ENCODE data around the gene CREB3L2.

Gene CREB3L2

DNA sequence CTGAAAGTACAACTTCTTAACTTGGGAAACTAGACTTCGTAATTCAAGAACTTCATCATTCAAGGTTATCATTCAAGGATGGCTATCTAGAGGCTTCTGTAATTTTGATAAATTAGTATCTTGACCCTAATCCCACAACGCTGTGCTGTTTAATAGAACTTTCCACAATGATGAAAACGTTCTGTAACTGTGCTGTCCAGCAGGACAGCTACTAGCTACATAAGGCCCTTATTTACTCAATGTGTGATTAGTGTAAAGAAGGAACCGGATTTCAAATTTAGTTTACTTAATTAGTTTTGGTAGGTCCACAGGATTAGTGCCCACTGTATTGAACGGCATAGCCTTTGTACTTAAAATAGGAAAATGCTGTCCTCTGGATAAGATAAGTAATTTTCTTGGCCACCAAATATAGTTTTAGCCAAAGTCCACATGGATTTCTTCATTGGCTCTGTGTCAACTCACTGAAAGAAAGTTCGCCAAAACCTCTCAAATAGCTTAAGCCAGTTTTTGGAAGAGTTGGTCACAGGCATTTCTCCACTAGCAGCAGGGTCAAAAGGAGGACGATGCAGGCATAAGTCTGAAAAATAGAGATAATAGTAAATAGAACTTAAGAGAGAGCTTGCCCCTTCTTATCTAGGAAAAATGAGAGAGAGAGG lies 172.4 kb downstream of the CREB3L2 start:
- no peaks in the 10 kb centered on the region for H4K20me1 ChIP-seq
- H3K27ac ChIP-seq, result no peak overlapping the region
- no peak overlapping the region for H3K9ac ChIP-seq
- peaks cover 21% of the 10 kb centered on the region; the same call in 1 of the 2 replicates for H3K36me3 ChIP-seq
- peaks cover 29% of the 10 kb centered on the region for H3K9me3 ChIP-seq
- H3K4me3 ChIP-seq, result no peak overlapping the region
- no peaks in the 10 kb centered on the region for H3K27me3 ChIP-seq
- TF ChIP-seq Cebpa-rat (IDR thresholded peaks at IDR 0.05), result no peak
- H3K4me1 ChIP-seq, result 0 out of 2 replicates have a peak, but pooled peaks cover 6% of the 10 kb centered on the region
- H3K4me2 ChIP-seq, result no peak overlapping the region

DNA sequence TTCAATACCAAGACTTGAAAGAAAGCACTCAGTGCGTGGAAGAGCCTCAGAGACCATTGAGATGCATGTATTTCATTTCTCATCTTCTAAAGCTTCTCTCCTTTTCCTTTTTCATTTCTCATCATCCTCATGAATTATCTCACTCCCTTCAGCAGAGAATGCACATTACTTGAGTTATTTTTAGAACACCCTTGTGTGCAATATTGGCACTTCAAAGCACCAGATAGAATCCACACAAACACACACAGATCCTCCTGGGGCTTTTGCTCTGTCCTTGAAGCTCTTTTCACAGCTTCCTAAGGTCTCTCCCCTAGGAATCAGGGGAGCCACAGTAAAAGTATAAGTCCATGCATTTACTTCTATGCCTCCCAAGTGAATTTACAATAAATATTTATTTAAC lies 173.4 kb downstream of the CREB3L2 start:
- no peak overlapping the region for H3K4me3 ChIP-seq
- H4K20me1 ChIP-seq, result no peaks in the 10 kb centered on the region
- H3K36me3 ChIP-seq, result peaks cover 17% of the 10 kb centered on the region; the same call in 1 of the 2 replicates
- no peak overlapping the region for H3K4me2 ChIP-seq
- no peaks in the 10 kb centered on the region for H3K27me3 ChIP-seq
- no peak overlapping the region for H3K9ac ChIP-seq
- no peak for TF ChIP-seq Cebpa-rat (IDR thresholded peaks at IDR 0.05)
- peaks cover 8% of the 10 kb centered on the region for H3K4me1 ChIP-seq
- H3K27ac ChIP-seq, result no peak overlapping the region
- peaks cover 23% of the 10 kb centered on the region for H3K9me3 ChIP-seq

DNA sequence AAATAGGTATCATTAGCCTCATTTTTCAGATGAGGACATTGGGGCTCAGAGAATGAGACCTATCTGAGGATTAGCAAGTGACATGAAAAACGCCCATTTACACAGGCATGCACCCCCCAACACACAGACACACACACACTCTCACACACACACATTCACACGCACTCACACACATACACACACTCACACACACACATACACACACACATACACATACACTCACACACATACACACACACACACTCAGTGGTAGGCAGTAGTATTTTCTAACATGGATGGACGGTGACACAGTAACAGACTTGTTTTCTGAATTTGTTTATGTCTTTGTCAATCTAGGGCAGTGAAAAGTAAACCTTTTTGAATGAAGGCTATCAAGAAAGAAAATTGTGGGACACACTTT lies 176.4 kb downstream of the CREB3L2 start:
- Histone ChIP-seq H3K4me2 (no peak overlapping the region), H3K27me3 (no peaks in the 10 kb centered on the region), H3K4me3 (no peak overlapping the region), H3K9ac (no peak overlapping the region), H3K4me1 (peaks cover 21% of the 10 kb centered on the region), H3K27ac (no peak overlapping the region), H3K36me3 (no peaks in the 10 kb centered on the region), H3K9me3 (no peaks in the 10 kb centered on the region), H4K20me1 (no peaks in the 10 kb centered on the region)
- no peak for TF ChIP-seq Cebpa-rat (IDR thresholded peaks at IDR 0.05)
